BLaER1 treated with 17β-estradiol and CSF1 and Interleukin-3, amounts not matched to agents 10 nM and 100 nM (cell line): ENCODE data around the gene CAPN12.

Experiments used
- H3K27ac ChIP-seq, 11 experiments: shearing (Covaris generic); formaldehyde crosslinking; 2 replicates each; pipeline ENCODE4 v1.8.1; 2022
- H3K27me3 ChIP-seq, 11 experiments: shearing (Covaris generic); formaldehyde crosslinking; 2 replicates each; pipeline ENCODE4 v1.8.1; 2022
- H3K36me3 ChIP-seq, 11 experiments: shearing (Covaris generic); formaldehyde crosslinking; 2 replicates each; pipeline ENCODE4 v1.8.1; 2022
- H3K4me1 ChIP-seq, 10 experiments: shearing (Covaris generic); formaldehyde crosslinking; 2 replicates each; pipeline ENCODE4 v1.8.1; 2022
- H3K4me2 ChIP-seq, 11 experiments: shearing (Covaris generic); formaldehyde crosslinking; 2 replicates each; pipeline ENCODE4 v1.8.1; 2022
- H3K4me3 ChIP-seq, 10 experiments: shearing (Covaris generic); formaldehyde crosslinking; 2 replicates each; pipeline ENCODE4 v1.8.1; 2022
- H3K9ac ChIP-seq, 11 experiments: shearing (Covaris generic); formaldehyde crosslinking; 2 replicates each; pipeline ENCODE4 v1.8.1; 2022
- H3K9me3 ChIP-seq, 11 experiments: shearing (Covaris generic); formaldehyde crosslinking; replicated peaks in 1 of 11; 2 replicates each; pipeline ENCODE4 v1.8.1; 2022
- H4K20me1 ChIP-seq, 11 experiments: shearing (Covaris generic); formaldehyde crosslinking; 2 replicates each; pipeline ENCODE4 v1.8.1; 2022
- Cebpa-rat ChIP-seq, 11 experiments: shearing (Covaris generic); IDR thresholded peaks; 2 replicates each; pipeline ENCODE4 v1.8.1; 2022

The CAPN12 gene

GRCh38 chr19:38710928-38711725 lies 33.1 kb downstream of the CAPN12 start:
- H3K27ac ChIP-seq, result no peak overlapping the region
- no peak overlapping the region for H3K4me3 ChIP-seq
- H4K20me1 ChIP-seq, result peaks cover 0 to 90% (median 13%) of the 10 kb centered on the region in 11 experiments; a peak in 14 of 22 replicates
- H3K27me3 ChIP-seq, result no peaks in the 10 kb centered on the region
- no peak overlapping the region for H3K9ac ChIP-seq
- H3K9me3 ChIP-seq, result no peaks in the 10 kb centered on the region
- H3K4me2 ChIP-seq, result no peak overlapping the region
- TF ChIP-seq Cebpa-rat (IDR thresholded peaks at IDR 0.05), result no peak
- peaks cover 98 to 100% (median 100%) of the 10 kb centered on the region in 11 experiments for H3K36me3 ChIP-seq
- H3K4me1 ChIP-seq, result peaks cover 0 to 13% (median 0%) of the 10 kb centered on the region in 10 experiments; a peak in 1 of 20 replicates

GRCh38 chr19:38710416-38710702 lies 33.9 kb downstream of the CAPN12 start:
- Histone ChIP-seq H3K36me3 (peaks cover 98 to 100% (median 100%) of the 10 kb centered on the region in 11 experiments), H3K4me1 (peaks cover 0 to 13% (median 0%) of the 10 kb centered on the region in 10 experiments; a peak in 1 of 20 replicates), H3K4me2 (no peak overlapping the region), H3K4me3 (no peak overlapping the region), H3K9ac (no peak overlapping the region), H4K20me1 (peaks cover 0 to 97% (median 13%) of the 10 kb centered on the region in 11 experiments; a peak in 14 of 22 replicates), H3K9me3 (no peaks in the 10 kb centered on the region), H3K27ac (no peak overlapping the region), H3K27me3 (no peaks in the 10 kb centered on the region)
- TF ChIP-seq Cebpa-rat (IDR thresholded peaks at IDR 0.05), result no peak

- no peak overlapping the region for H3K4me3 ChIP-seq
- peaks cover 0 to 13% (median 0%) of the 10 kb centered on the region in 10 experiments; a peak in 1 of 20 replicates for H3K4me1 ChIP-seq
- H3K27me3 ChIP-seq, result no peaks in the 10 kb centered on the region
- peaks cover 0 to 100% (median 16%) of the 10 kb centered on the region in 11 experiments; a peak in 14 of 22 replicates for H4K20me1 ChIP-seq
- TF ChIP-seq Cebpa-rat (IDR thresholded peaks at IDR 0.05), result no peak
- no peaks in the 10 kb centered on the region for H3K9me3 ChIP-seq
- peaks cover 98 to 100% (median 100%) of the 10 kb centered on the region in 11 experiments for H3K36me3 ChIP-seq
- no peak overlapping the region for H3K9ac ChIP-seq
- no peak overlapping the region for H3K27ac ChIP-seq
- no peak overlapping the region for H3K4me2 ChIP-seq
Observed at GRCh38 chr19:38709671-38710415, 34.4 kb downstream of the CAPN12 start.

- H3K4me3 ChIP-seq, result no peak overlapping the region
- H3K36me3 ChIP-seq, result peaks cover 98 to 100% (median 100%) of the 10 kb centered on the region in 11 experiments
- H3K9ac ChIP-seq, result no peak overlapping the region
- no peak overlapping the region for H3K27ac ChIP-seq
- H3K4me2 ChIP-seq, result no peak overlapping the region
- H3K9me3 ChIP-seq, result no peaks in the 10 kb centered on the region
- peaks cover 0 to 100% (median 21%) of the 10 kb centered on the region in 11 experiments; a peak in 14 of 22 replicates for H4K20me1 ChIP-seq
- H3K27me3 ChIP-seq, result no peaks in the 10 kb centered on the region
- peaks cover 0 to 13% (median 0%) of the 10 kb centered on the region in 10 experiments; a peak in 1 of 20 replicates for H3K4me1 ChIP-seq
- TF ChIP-seq Cebpa-rat (IDR thresholded peaks at IDR 0.05), result no peak
Observed at GRCh38 chr19:38709119-38709518, 35.2 kb downstream of the CAPN12 start.

GRCh38 chr19:38708413-38709024 lies 35.8 kb downstream of the CAPN12 start:
- Histone ChIP-seq H4K20me1 (peaks cover 0 to 100% (median 27%) of the 10 kb centered on the region in 11 experiments; a peak in 14 of 22 replicates), H3K4me1 (peaks cover 0 to 13% (median 0%) of the 10 kb centered on the region in 10 experiments; a peak in 1 of 20 replicates), H3K36me3 (peaks cover 99 to 100% (median 100%) of the 10 kb centered on the region in 11 experiments), H3K9me3 (no peaks in the 10 kb centered on the region), H3K4me2 (no peak overlapping the region), H3K9ac (peak overlapping the region in 1 of 11 experiments; percentile 23; a peak in 2 of 22 replicates), H3K4me3 (no peak overlapping the region), H3K27ac (no peak overlapping the region; a peak in 1 of 22 replicates), H3K27me3 (no peaks in the 10 kb centered on the region)
- no peak for TF ChIP-seq Cebpa-rat (IDR thresholded peaks at IDR 0.05)

- Histone ChIP-seq H3K36me3 (peaks cover 98 to 100% (median 100%) of the 10 kb centered on the region in 11 experiments), H3K9ac (peak overlapping the region in 4 of 11 experiments; percentile 10 to 41 (median 14); a peak in 4 of 22 replicates), H3K4me3 (no peak overlapping the region), H3K27me3 (no peaks in the 10 kb centered on the region), H3K9me3 (no peaks in the 10 kb centered on the region), H3K27ac (no peak overlapping the region), H4K20me1 (peaks cover 0 to 99% (median 32%) of the 10 kb centered on the region in 11 experiments; a peak in 17 of 22 replicates), H3K4me1 (peaks cover 0 to 13% (median 3%) of the 10 kb centered on the region in 10 experiments; a peak in 12 of 20 replicates), H3K4me2 (no peak overlapping the region)
- TF ChIP-seq Cebpa-rat (IDR thresholded peaks at IDR 0.05), result no peak
Observed at GRCh38 chr19:38707512-38708114, 36.7 kb downstream of the CAPN12 start.

GRCh38 chr19:38706792-38707511 lies 37.3 kb downstream of the CAPN12 start:
- no peak for TF ChIP-seq Cebpa-rat (IDR thresholded peaks at IDR 0.05)
- Histone ChIP-seq H3K4me1 (peaks cover 0 to 20% (median 9%) of the 10 kb centered on the region in 10 experiments; a peak in 15 of 20 replicates), H3K27ac (no peak overlapping the region), H3K36me3 (peaks cover 98 to 100% (median 100%) of the 10 kb centered on the region in 11 experiments), H3K9ac (peak overlapping the region in 7 of 11 experiments; percentile 3 to 40 (median 13); a peak in 7 of 22 replicates), H3K9me3 (no peaks in the 10 kb centered on the region), H3K27me3 (no peaks in the 10 kb centered on the region), H3K4me2 (no peak overlapping the region; a peak in 1 of 22 replicates), H4K20me1 (peaks cover 0 to 99% (median 36%) of the 10 kb centered on the region in 11 experiments; a peak in 17 of 22 replicates), H3K4me3 (no peak overlapping the region)
